Measurements from ENCODE around the gene EXTL2. TPM values are rescaled to one million over a fixed set of nuclear protein-coding genes. Genes with fewer than 3 reads are reported as not detected.

Gene EXTL2
- total RNA-seq, 1 experiment from 2014 or later: 41.0 TPM

- TF ChIP-seq PREB (CRISPR knock-in tag; IDR thresholded peaks at IDR 0.05; ENCODE audit: borderline replicate concordance) (no peak), CDX4 (CRISPR knock-in tag; IDR thresholded peaks at IDR 0.05; ENCODE audit: borderline replicate concordance) (no peak), IRF2 (CRISPR knock-in tag; IDR thresholded peaks at IDR 0.05; ENCODE audit: borderline replicate concordance, low read depth) (no peak), MXD4 (CRISPR knock-in tag; IDR thresholded peaks at IDR 0.05; ENCODE audit: borderline replicate concordance) (no peak), ATF2 (CRISPR knock-in tag; IDR thresholded peaks at IDR 0.05; ENCODE audit: borderline replicate concordance, low read depth) (no peak), ZNF396 (CRISPR knock-in tag; IDR thresholded peaks at IDR 0.05; ENCODE audit: borderline replicate concordance) (no peak), NR3C1 (CRISPR knock-in tag; conservative IDR thresholded peaks at IDR 0.05; ENCODE audit: low read depth) (no peak), FOXP1 (CRISPR knock-in tag; IDR thresholded peaks at IDR 0.05; ENCODE audit: borderline replicate concordance) (no peak), SMAD3 (CRISPR knock-in tag; IDR thresholded peaks at IDR 0.05; ENCODE audit: borderline replicate concordance) (no peak), NR1H2 (CRISPR knock-in tag; IDR thresholded peaks at IDR 0.05) (no peak)
Observed at GRCh38 chr1:100931716-100932115, 37.1 kb upstream of the EXTL2 start (continued).

- Mint-ChIP-seq H3K9me3 (0 out of 2 replicates have a peak, but pooled peaks cover 1% of the 10 kb centered on the region), H3K27ac (no peak overlapping the region), H3K36me3 (peaks cover 14% of the 10 kb centered on the region), H3K4me3 (no peak overlapping the region), H3K4me1 (no peaks in the 10 kb centered on the region), H3K27me3 (ENCODE audit: low read depth) (no peaks in the 10 kb centered on the region)
- DNase-seq (ENCODE audit: low spot score): no peak
- CTCF ChIA-PET: no interaction called here
- POLR2A ChIA-PET: no interaction called here
- TF ChIP-seq NFATC4 (CRISPR knock-in tag; IDR thresholded peaks at IDR 0.05) (no peak), ZNF317 (CRISPR knock-in tag; IDR thresholded peaks at IDR 0.05; ENCODE audit: borderline replicate concordance, low read depth) (no peak), ZNF232 (CRISPR knock-in tag; IDR thresholded peaks at IDR 0.05) (no peak), AFF4 (CRISPR knock-in tag; IDR thresholded peaks at IDR 0.05; ENCODE audit: borderline replicate concordance) (no peak), MAX (CRISPR knock-in tag; IDR thresholded peaks at IDR 0.05) (no peak), NR1H2 (CRISPR knock-in tag; IDR thresholded peaks at IDR 0.05) (no peak), TCF7 (CRISPR knock-in tag; IDR thresholded peaks at IDR 0.05; ENCODE audit: low read depth) (no peak), GRHL2 (CRISPR knock-in tag; IDR thresholded peaks at IDR 0.05; ENCODE audit: insufficient replicate concordance, severe bottlenecking) (no peak), CDX4 (CRISPR knock-in tag; IDR thresholded peaks at IDR 0.05; ENCODE audit: borderline replicate concordance) (no peak), AR (CRISPR knock-in tag; IDR thresholded peaks at IDR 0.05) (no peak)
- no peak for ATAC-seq
Observed at GRCh38 chr1:100930494-100930893, 35.9 kb upstream of the EXTL2 start.
